ENCODE data around the gene OLR1. TPM values are rescaled to one million over a fixed set of nuclear protein-coding genes. Genes with fewer than 3 reads are reported as not detected.

Gene OLR1
- total RNA-seq, 1 donor from 2014 or later = not detected

GRCh38 chr12:10128687-10129086 is 43.2 kb downstream of the OLR1 start:
- peak; percentile 14 for DNase-seq (ENCODE audit: low read depth)
- Histone ChIP-seq H3K36me3 (ENCODE audit: control insufficient read depth, insufficient read depth, low read length) (no peaks in the 10 kb centered on the region), H3K27me3 (ENCODE audit: control insufficient read depth, insufficient read depth, low read length) (no peaks in the 10 kb centered on the region), H3K4me3 (ENCODE audit: low read depth, low read length) (no peak overlapping the region)
- TF ChIP-seq, protein P1, sequence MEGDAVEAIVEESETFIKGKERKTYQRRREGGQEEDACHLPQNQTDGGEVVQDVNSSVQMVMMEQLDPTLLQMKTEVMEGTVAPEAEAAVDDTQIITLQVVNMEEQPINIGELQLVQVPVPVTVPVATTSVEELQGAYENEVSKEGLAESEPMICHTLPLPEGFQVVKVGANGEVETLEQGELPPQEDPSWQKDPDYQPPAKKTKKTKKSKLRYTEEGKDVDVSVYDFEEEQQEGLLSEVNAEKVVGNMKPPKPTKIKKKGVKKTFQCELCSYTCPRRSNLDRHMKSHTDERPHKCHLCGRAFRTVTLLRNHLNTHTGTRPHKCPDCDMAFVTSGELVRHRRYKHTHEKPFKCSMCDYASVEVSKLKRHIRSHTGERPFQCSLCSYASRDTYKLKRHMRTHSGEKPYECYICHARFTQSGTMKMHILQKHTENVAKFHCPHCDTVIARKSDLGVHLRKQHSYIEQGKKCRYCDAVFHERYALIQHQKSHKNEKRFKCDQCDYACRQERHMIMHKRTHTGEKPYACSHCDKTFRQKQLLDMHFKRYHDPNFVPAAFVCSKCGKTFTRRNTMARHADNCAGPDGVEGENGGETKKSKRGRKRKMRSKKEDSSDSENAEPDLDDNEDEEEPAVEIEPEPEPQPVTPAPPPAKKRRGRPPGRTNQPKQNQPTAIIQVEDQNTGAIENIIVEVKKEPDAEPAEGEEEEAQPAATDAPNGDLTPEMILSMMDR (IDR thresholded peaks at IDR 0.05; ENCODE audit: insufficient read depth, low read length, severe bottlenecking) = no peak
- FAIRE-seq = no peak

GRCh38 chr12:10126413-10126812 is 45.5 kb downstream of the OLR1 start:
- FAIRE-seq (no peak), DNase-seq (ENCODE audit: low read depth) (no peak)
- Histone ChIP-seq H3K27me3 (ENCODE audit: control insufficient read depth, insufficient read depth, low read length) (no peaks in the 10 kb centered on the region), H3K36me3 (ENCODE audit: control insufficient read depth, insufficient read depth, low read length) (no peaks in the 10 kb centered on the region), H3K4me3 (ENCODE audit: low read depth, low read length) (no peak overlapping the region)
- TF ChIP-seq, protein P1 (IDR thresholded peaks at IDR 0.05; ENCODE audit: insufficient read depth, low read length, severe bottlenecking) = no peak

GRCh38 chr12:10122689-10123088 is 49.2 kb downstream of the OLR1 start:
- Histone ChIP-seq H3K27me3 (ENCODE audit: control insufficient read depth, insufficient read depth, low read length) (no peaks in the 10 kb centered on the region), H3K4me3 (ENCODE audit: low read depth, low read length) (no peak overlapping the region), H3K36me3 (ENCODE audit: control insufficient read depth, insufficient read depth, low read length) (no peaks in the 10 kb centered on the region)
- TF ChIP-seq, protein P1 (IDR thresholded peaks at IDR 0.05; ENCODE audit: insufficient read depth, low read length, severe bottlenecking) = no peak
- FAIRE-seq (no peak), DNase-seq (ENCODE audit: low read depth) (no peak)

- H3K27me3 ChIP-seq (ENCODE audit: control insufficient read depth, insufficient read depth, low read length) = no peaks in the 10 kb centered on the region
- no peaks in the 10 kb centered on the region for H3K36me3 ChIP-seq (ENCODE audit: control insufficient read depth, insufficient read depth, low read length)
- TF ChIP-seq, protein P1 (IDR thresholded peaks at IDR 0.05; ENCODE audit: insufficient read depth, low read length, severe bottlenecking) = no peak
- no peak for FAIRE-seq
- DNase-seq (ENCODE audit: low read depth) = no peak
- no peak overlapping the region for H3K4me3 ChIP-seq (ENCODE audit: low read depth, low read length)
Observed at GRCh38 chr12:10121278-10121677, 50.7 kb downstream of the OLR1 start.

- TF ChIP-seq, protein P1 (IDR thresholded peaks at IDR 0.05; ENCODE audit: insufficient read depth, low read length, severe bottlenecking) = no peak
- Histone ChIP-seq H3K4me3 (ENCODE audit: low read depth, low read length) (no peak overlapping the region), H3K36me3 (ENCODE audit: control insufficient read depth, insufficient read depth, low read length) (no peaks in the 10 kb centered on the region), H3K27me3 (ENCODE audit: control insufficient read depth, insufficient read depth, low read length) (no peaks in the 10 kb centered on the region)
- FAIRE-seq (no peak), DNase-seq (ENCODE audit: low read depth) (no peak)
Observed at GRCh38 chr12:10119066-10119465, 52.9 kb downstream of the OLR1 start.

DNA sequence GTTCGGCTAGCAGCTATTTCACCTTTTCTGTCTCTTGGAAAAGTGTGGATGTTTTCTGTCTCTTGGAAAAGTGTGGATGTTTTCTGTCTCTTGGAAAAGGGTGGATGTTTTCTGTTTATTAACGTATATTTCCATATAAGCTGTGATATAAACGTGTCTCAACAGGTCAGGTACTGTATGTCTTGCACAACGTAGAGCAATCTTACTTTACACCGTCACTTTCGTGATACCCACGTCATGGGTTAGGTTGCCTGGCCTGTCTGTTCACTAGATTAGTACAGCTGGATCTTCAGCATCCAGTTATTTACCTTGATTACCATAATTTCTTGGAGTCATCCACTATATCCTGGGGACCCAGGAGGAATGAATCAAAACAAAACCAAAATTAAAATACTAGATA is 56.0 kb downstream of the OLR1 start:
- H3K36me3 ChIP-seq (ENCODE audit: control insufficient read depth, insufficient read depth, low read length) = no peaks in the 10 kb centered on the region
- FAIRE-seq = no peak
- no peaks in the 10 kb centered on the region for H3K27me3 ChIP-seq (ENCODE audit: control insufficient read depth, insufficient read depth, low read length)
- H3K4me3 ChIP-seq (ENCODE audit: low read depth, low read length) = no peak overlapping the region
- TF ChIP-seq, protein P1 (IDR thresholded peaks at IDR 0.05; ENCODE audit: insufficient read depth, low read length, severe bottlenecking) = no peak
- peak; percentile 21 for DNase-seq (ENCODE audit: low read depth)
